Hepatocyte (in vitro differentiated cells): ENCODE measurements around the gene AKT1. TPM values are rescaled to one million over a fixed set of nuclear protein-coding genes. Genes with fewer than 3 reads are reported as not detected.

ENCODE experiments used
- DNase-seq: peaks from one replicate; pipeline ENCODE4 v3.0.0-alpha.2; 2016; ENCODE audit warnings: low spot score
- H2AFZ ChIP-seq: fragments of 200-600 bp; sonication (generic); 2 replicates; pipeline ENCODE4 v1.6.0; 2016; ENCODE audit warnings: antibody characterized with exemption, mild to moderate bottlenecking
- H3K27ac ChIP-seq: fragments of 200-600 bp; sonication (generic); 2 replicates; pipeline ENCODE4 v1.5.1; 2016; ENCODE audit warnings: mild to moderate bottlenecking
- H3K27me3 ChIP-seq: fragments of 200-600 bp; sonication (generic); 2 replicates; pipeline ENCODE4 v1.6.1; 2016
- H3K36me3 ChIP-seq: fragments of 200-600 bp; sonication (generic); replicated peaks from 2 replicates; pipeline ENCODE4 v1.5.1; 2016; ENCODE audit warnings: low read depth; ENCODE audit not compliant: insufficient read depth
- H3K4me1 ChIP-seq: fragments of 200-600 bp; sonication (generic); 2 replicates; pipeline ENCODE4 v1.5.1; 2016; ENCODE audit warnings: mild to moderate bottlenecking, moderate library complexity; ENCODE audit not compliant: insufficient read depth
- H3K4me2 ChIP-seq: fragments of 200-600 bp; sonication (generic); 2 replicates; pipeline ENCODE4 v1.6.0; 2016
- H3K4me3 ChIP-seq: fragments of 200-600 bp; sonication (generic); 2 replicates; pipeline ENCODE4 v1.5.1; 2016; ENCODE audit warnings: mild to moderate bottlenecking
- H3K79me2 ChIP-seq: fragments of 200-600 bp; sonication (generic); 2 replicates; pipeline ENCODE4 v1.6.0; 2017; ENCODE audit warnings: mild to moderate bottlenecking
- H3K9me2 ChIP-seq: fragments of 200-600 bp; sonication (generic); replicated peaks from 2 replicates; pipeline ENCODE4 v1.6.0; 2017; ENCODE audit warnings: mild to moderate bottlenecking; ENCODE audit not compliant: insufficient read depth
- H3K9me3 ChIP-seq: fragments of 200-600 bp; sonication (generic); 2 replicates; pipeline ENCODE4 v1.5.1; 2016; ENCODE audit warnings: low read depth, mild to moderate bottlenecking
- H4K20me1 ChIP-seq: fragments of 200-600 bp; sonication (generic); 2 replicates; pipeline ENCODE4 v1.6.0; 2016; ENCODE audit warnings: mild to moderate bottlenecking; ENCODE audit not compliant: insufficient read depth, poor library complexity, severe bottlenecking
- EZH2 ChIP-seq: fragments of 200-600 bp; sonication (generic); IDR thresholded peaks from 2 replicates; pipeline ENCODE4 v1.6.1; 2016; ENCODE audit warnings: antibody characterized with exemption, mild to moderate bottlenecking, borderline replicate concordance
- EZH2phosphoT487 ChIP-seq: fragments of 200-600 bp; sonication (generic); IDR thresholded peaks from one replicate; pipeline ENCODE4 v1.6.1; 2018; ENCODE audit warnings: antibody characterized with exemption, mild to moderate bottlenecking, low read depth, moderate library complexity; ENCODE audit not compliant: unreplicated experiment, severe bottlenecking
- WGBS: methylation state at CpG from one replicate; pipeline ENCODE4 v1.1.6; 2016; ENCODE audit warnings: low lambda C conversion rate; ENCODE audit errors: missing lambda C conversion rate; 5-methylcytosine and 5-hydroxymethylcytosine counted together
- polyA plus RNA-seq: library from polyadenylated mRNA; unstranded; fragments of >200 nt; fragmentation: Nextera tagmentation; extraction: Ambion mirVana; gene quantifications from 2 replicates; pipeline ENCODE4 v1.2.1, GENCODE V29; 2016
- total RNA-seq: library from RNA; depleted of rRNA; stranded (reverse); fragments of >200 nt; gene quantifications from 2 replicates; pipeline ENCODE4 v1.2.3, GENCODE V29; 2014
- TF ChIP-seq, protein P1 (sequence below): fragments of 200-600 bp; sonication (generic); IDR thresholded peaks from 2 replicates; pipeline ENCODE4 v1.5.1; 2016; ENCODE audit warnings: antibody characterized with exemption, mild to moderate bottlenecking; ENCODE audit not compliant: poor library complexity

The AKT1 gene
- total and polyA plus RNA-seq, 2 experiments from 2014 or later, result 124 to 159 TPM

DNA sequence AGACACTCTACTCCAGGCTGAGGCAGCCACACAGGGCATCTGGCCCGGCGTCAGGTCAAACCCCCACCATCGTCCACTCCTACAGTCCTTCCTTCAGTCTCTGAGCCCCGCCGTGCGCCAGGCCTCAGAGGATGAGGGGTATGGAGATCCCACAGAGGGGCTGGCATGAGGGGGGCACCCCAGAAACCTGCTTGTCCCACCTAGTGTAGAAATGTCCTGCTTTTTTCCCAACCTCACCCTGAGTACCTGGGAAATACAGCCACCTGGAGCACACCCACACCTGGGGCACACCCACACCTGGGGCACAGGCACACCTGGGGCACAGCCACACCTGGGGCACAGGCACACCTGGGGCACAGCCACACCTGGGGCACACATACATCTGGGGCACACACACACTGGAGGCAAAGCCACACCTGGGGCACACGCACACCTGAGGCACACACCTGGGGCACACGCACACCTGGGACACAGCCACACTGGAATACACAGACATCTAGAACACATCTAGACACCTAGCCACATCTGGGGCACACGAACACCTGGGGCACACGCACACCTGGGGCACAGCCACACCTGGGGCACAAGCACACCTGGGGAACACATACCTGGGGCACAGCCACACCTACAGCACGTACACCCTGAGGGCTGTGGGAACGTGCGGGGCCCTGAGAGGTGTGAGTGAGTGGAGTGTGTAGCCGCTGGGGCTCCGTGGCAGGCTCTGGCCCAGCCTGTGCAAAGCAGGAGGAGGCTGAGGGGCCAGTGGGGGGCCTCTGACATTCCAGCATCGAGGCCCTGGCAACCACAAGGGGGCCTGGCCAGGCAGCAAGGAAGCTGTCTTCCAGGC lies 18.4 kb downstream of the AKT1 start:
- TF ChIP-seq, protein P1, sequence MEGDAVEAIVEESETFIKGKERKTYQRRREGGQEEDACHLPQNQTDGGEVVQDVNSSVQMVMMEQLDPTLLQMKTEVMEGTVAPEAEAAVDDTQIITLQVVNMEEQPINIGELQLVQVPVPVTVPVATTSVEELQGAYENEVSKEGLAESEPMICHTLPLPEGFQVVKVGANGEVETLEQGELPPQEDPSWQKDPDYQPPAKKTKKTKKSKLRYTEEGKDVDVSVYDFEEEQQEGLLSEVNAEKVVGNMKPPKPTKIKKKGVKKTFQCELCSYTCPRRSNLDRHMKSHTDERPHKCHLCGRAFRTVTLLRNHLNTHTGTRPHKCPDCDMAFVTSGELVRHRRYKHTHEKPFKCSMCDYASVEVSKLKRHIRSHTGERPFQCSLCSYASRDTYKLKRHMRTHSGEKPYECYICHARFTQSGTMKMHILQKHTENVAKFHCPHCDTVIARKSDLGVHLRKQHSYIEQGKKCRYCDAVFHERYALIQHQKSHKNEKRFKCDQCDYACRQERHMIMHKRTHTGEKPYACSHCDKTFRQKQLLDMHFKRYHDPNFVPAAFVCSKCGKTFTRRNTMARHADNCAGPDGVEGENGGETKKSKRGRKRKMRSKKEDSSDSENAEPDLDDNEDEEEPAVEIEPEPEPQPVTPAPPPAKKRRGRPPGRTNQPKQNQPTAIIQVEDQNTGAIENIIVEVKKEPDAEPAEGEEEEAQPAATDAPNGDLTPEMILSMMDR, result no peak
- TF ChIP-seq EZH2 (no peak), EZH2phosphoT487 (no peak)
- Histone ChIP-seq H3K79me2 (no peaks in the 10 kb centered on the region), H3K27me3 (no peaks in the 10 kb centered on the region), H4K20me1 (no peaks in the 10 kb centered on the region), H3K4me1 (no peaks in the 10 kb centered on the region), H3K36me3 (no peaks in the 10 kb centered on the region), H3K9me3 (no peaks in the 10 kb centered on the region), H3K4me3 (no peak overlapping the region), H3K9me2 (no peaks in the 10 kb centered on the region), H3K27ac (peak overlapping the region; percentile 31), H3K4me2 (peak overlapping the region; percentile 41), H2AFZ (no peak overlapping the region)
- no peak for DNase-seq
- WGBS, result 84% methylated on average over 16 of the region's 16 CpGs

DNA sequence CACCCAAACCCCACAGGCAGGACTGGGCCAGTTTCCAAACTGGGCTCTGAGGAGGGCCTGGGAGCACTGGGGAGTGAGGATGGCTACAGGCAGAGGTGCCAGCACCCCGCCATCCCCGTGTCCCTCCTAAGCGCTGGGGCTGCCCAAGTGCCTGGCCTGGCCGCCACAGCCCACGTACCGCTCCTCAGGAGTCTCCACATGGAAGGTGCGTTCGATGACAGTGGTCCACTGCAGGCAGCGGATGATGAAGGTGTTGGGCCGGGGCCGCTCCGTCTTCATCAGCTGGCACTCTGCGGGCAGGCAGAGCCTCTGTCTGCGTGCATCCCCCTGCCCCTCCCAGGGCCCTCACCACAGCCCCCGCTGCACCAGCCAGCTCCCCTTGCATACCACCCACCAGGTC lies 19.1 kb downstream of the AKT1 start:
- Histone ChIP-seq H3K36me3 (no peaks in the 10 kb centered on the region), H3K4me2 (no peak overlapping the region), H3K9me2 (no peaks in the 10 kb centered on the region), H4K20me1 (no peaks in the 10 kb centered on the region), H3K4me3 (no peak overlapping the region), H2AFZ (no peak overlapping the region), H3K79me2 (no peaks in the 10 kb centered on the region), H3K9me3 (no peaks in the 10 kb centered on the region), H3K27me3 (no peaks in the 10 kb centered on the region), H3K4me1 (no peaks in the 10 kb centered on the region), H3K27ac (no peak overlapping the region)
- no peak for DNase-seq
- 97% methylated on average over 10 of the region's 15 CpGs for WGBS
- TF ChIP-seq EZH2 (no peak), EZH2phosphoT487 (no peak)
- TF ChIP-seq, protein P1, result no peak

DNA sequence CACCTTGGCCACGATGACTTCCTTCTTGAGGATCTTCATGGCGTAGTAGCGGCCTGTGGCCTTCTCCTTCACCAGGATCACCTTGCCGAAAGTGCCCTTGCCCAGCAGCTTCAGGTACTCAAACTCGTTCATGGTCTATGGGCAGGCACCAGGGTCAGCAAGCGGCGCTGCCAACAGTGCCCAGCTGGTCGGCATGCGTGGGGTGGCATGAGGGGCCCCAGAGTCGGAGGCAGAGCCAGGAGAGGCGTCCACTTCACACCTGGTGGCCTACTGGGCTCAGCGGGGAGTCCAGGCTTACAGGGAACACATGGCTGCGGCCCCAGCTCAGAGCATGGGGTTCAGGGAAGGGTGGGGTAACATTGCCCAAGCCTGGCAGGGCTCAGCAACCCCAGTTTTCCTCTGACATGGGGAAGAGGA lies 20.5 kb downstream of the AKT1 start:
- H3K4me2 ChIP-seq, result no peak overlapping the region
- no peaks in the 10 kb centered on the region for H3K36me3 ChIP-seq
- WGBS, result 97% methylated on average over 13 of the region's 13 CpGs
- no peaks in the 10 kb centered on the region for H3K9me3 ChIP-seq
- no peaks in the 10 kb centered on the region for H3K27me3 ChIP-seq
- no peaks in the 10 kb centered on the region for H4K20me1 ChIP-seq
- no peak overlapping the region for H3K4me3 ChIP-seq
- H3K9me2 ChIP-seq, result no peaks in the 10 kb centered on the region
- no peak for DNase-seq
- no peak overlapping the region for H2AFZ ChIP-seq
- H3K4me1 ChIP-seq, result no peaks in the 10 kb centered on the region
- TF ChIP-seq, protein P1, result no peak
- TF ChIP-seq EZH2phosphoT487 (no peak), EZH2 (no peak)
- no peak overlapping the region for H3K27ac ChIP-seq
- no peaks in the 10 kb centered on the region for H3K79me2 ChIP-seq
